ENCODE data around the gene MMRN2.
"Not testable (repeated sequence)": the region's sequence is repeated elsewhere in the genome, so short reads cannot be mapped to it uniquely, and the experiment has no call there.

Gene MMRN2

GRCh38 chr10:86953747-86954680 lies 3.4 kb downstream of the MMRN2 start:
- peak overlapping the region; percentile 93 to 94 for H3K27ac ChIP-seq
- peak overlapping the region; percentile 51 for H3K4me3 ChIP-seq
- no peak for TF ChIP-seq CTCF (IDR thresholded peaks at IDR 0.05)
- DNase-seq (ENCODE audit: low spot score): peak; percentile 93

- H3K4me3 ChIP-seq; DNase-seq (ENCODE audit: low spot score): not testable (repeated sequence)
- H3K27ac ChIP-seq: peak overlapping the region in 1 of 2 donors; percentile 94
Observed at GRCh38 chr10:86952697-86953096, 4.7 kb downstream of the MMRN2 start.

- no peak for TF ChIP-seq CTCF (IDR thresholded peaks at IDR 0.05)
- no peak overlapping the region for H3K4me3 ChIP-seq
- DNase-seq (ENCODE audit: low spot score): peak; percentile 53
- peak overlapping the region; percentile 40 to 94 for H3K27ac ChIP-seq
Observed at GRCh38 chr10:86952106-86952505, 5.3 kb downstream of the MMRN2 start.

GRCh38 chr10:86951184-86951761 lies 6.1 kb downstream of the MMRN2 start:
- H3K27ac ChIP-seq: peak overlapping the region in 1 of 2 donors; percentile 94

GRCh38 chr10:86950349-86950748 lies 7.1 kb downstream of the MMRN2 start:
- no peak for TF ChIP-seq CTCF (IDR thresholded peaks at IDR 0.05)
- H3K27ac ChIP-seq: no peak overlapping the region
- H3K4me3 ChIP-seq: no peak overlapping the region
- DNase-seq (ENCODE audit: low spot score): peak; percentile 11

More at GRCh38 chr10:86951184-86951761, 6.1 kb downstream of the MMRN2 start:
- no peak overlapping the region for H3K4me3 ChIP-seq
- no peak for TF ChIP-seq CTCF (IDR thresholded peaks at IDR 0.05)
- peak; percentile 19 for DNase-seq (ENCODE audit: low spot score)

GRCh38 chr10:86947806-86948205 lies 9.6 kb downstream of the MMRN2 start:
- not testable (repeated sequence) for H3K4me3 ChIP-seq; DNase-seq (ENCODE audit: low spot score); H3K27ac ChIP-seq

- DNase-seq (ENCODE audit: low spot score): peak; percentile 72
- no peak for TF ChIP-seq CTCF (IDR thresholded peaks at IDR 0.05)
- Histone ChIP-seq H3K4me3 (peak overlapping the region; percentile 35), H3K27ac (peak overlapping the region; percentile 8 to 61)
Observed at GRCh38 chr10:86946213-86947155, 10.9 kb downstream of the MMRN2 start.
